Neural progenitor cell (in vitro differentiated cells): ENCODE measurements around the gene CCL20. TPM values are rescaled to one million over a fixed set of nuclear protein-coding genes. Genes with fewer than 3 reads are reported as not detected.

Experiments
- DNase-seq: peaks from one replicate; pipeline ENCODE4 v3.0.0-alpha.2; 2016; ENCODE audit warnings: low spot score
- H2AFZ ChIP-seq: fragments of 200-600 bp; sonication (generic); replicated peaks from 2 replicates; pipeline ENCODE4 v1.6.1; 2016; ENCODE audit warnings: antibody characterized with exemption
- H3F3A ChIP-seq: fragments of 200-600 bp; sonication (generic); 2 replicates; pipeline ENCODE4 v1.6.1; 2016; ENCODE audit warnings: antibody characterized with exemption, low read depth
- H3K27ac ChIP-seq: fragments of 200-600 bp; sonication (generic); 2 replicates; pipeline ENCODE4 v1.5.1; 2016; ENCODE audit warnings: mild to moderate bottlenecking
- H3K27me3 ChIP-seq: fragments of 200-600 bp; sonication (generic); 2 replicates; pipeline ENCODE4 v1.6.1; 2016; ENCODE audit warnings: mild to moderate bottlenecking, moderate library complexity
- H3K36me3 ChIP-seq: fragments of 200-600 bp; sonication (generic); 2 replicates; pipeline ENCODE4 v1.5.1; 2016
- H3K4me1 ChIP-seq: fragments of 200-600 bp; sonication (generic); 2 replicates; pipeline ENCODE4 v1.6.1; 2016; ENCODE audit warnings: mixed run types
- H3K4me2 ChIP-seq: fragments of 200-600 bp; sonication (generic); 2 replicates; pipeline ENCODE4 v1.6.1; 2016
- H3K4me3 ChIP-seq: fragments of 200-600 bp; sonication (generic); 2 replicates; pipeline ENCODE4 v1.5.1; 2016
- H3K79me2 ChIP-seq: fragments of 200-600 bp; sonication (generic); 2 replicates; pipeline ENCODE4 v1.6.1; 2016; ENCODE audit warnings: low read depth
- H3K9ac ChIP-seq: fragments of 200-600 bp; sonication (generic); 2 replicates; pipeline ENCODE4 v1.6.1; 2016
- H3K9me3 ChIP-seq: fragments of 200-600 bp; sonication (generic); 2 replicates; pipeline ENCODE4 v1.5.1; 2016; ENCODE audit warnings: low read depth
- H4K20me1 ChIP-seq: fragments of 200-600 bp; sonication (generic); 2 replicates; pipeline ENCODE4 v1.6.1; 2016; ENCODE audit warnings: low read depth
- H3K27ac Mint-ChIP-seq: 3 replicates; pipeline ENCODE4 v1.8.0; 2021; ENCODE audit warnings: mixed read lengths
- H3K27me3 Mint-ChIP-seq: 2 replicates; pipeline ENCODE4 v1.8.0; 2022; ENCODE audit warnings: low read depth, mild to moderate bottlenecking, inconsistent platforms, moderate library complexity, mixed read lengths; ENCODE audit not compliant: insufficient read depth
- H3K36me3 Mint-ChIP-seq: 3 replicates; pipeline ENCODE4 v1.8.0; 2021; ENCODE audit warnings: mixed read lengths
- H3K4me1 Mint-ChIP-seq: 3 replicates; pipeline ENCODE4 v1.8.0; 2021; ENCODE audit warnings: mixed read lengths
- H3K4me3 Mint-ChIP-seq: 3 replicates; pipeline ENCODE4 v1.8.0; 2021; ENCODE audit warnings: mild to moderate bottlenecking, moderate library complexity, mixed read lengths
- H3K9me3 Mint-ChIP-seq: 3 replicates; pipeline ENCODE4 v1.8.0; 2020; ENCODE audit warnings: mixed read lengths
- CTCF ChIP-seq: fragments of 200-600 bp; sonication (generic); IDR thresholded peaks from 2 replicates; pipeline ENCODE4 v1.5.1; 2017; ENCODE audit warnings: antibody characterized with exemption, mild to moderate bottlenecking
- EZH2 ChIP-seq: fragments of 200-600 bp; sonication (generic); IDR thresholded peaks from 2 replicates; pipeline ENCODE4 v1.6.1; 2017; ENCODE audit warnings: antibody characterized with exemption, mild to moderate bottlenecking, moderate library complexity
- EZH2phosphoT487 ChIP-seq: fragments of 200-600 bp; sonication (generic); IDR thresholded peaks from 2 replicates; pipeline ENCODE4 v1.6.1; 2017; ENCODE audit warnings: antibody characterized with exemption
- total RNA-seq: library from RNA; depleted of rRNA; stranded (reverse); fragments of >200 nt; gene quantifications from 2 replicates; pipeline ENCODE4 v1.2.3, GENCODE V29; 2015; ENCODE audit warnings: low replicate concordance

CCL20 gene
- total RNA-seq, 1 donor from 2014 or later = not detected

- Mint-ChIP-seq H3K9me3 (no peaks in the 10 kb centered on the region), H3K27me3 (peaks cover 2% of the 10 kb centered on the region), H3K27ac (no peak overlapping the region), H3K4me1 (peaks cover 6% of the 10 kb centered on the region), H3K4me3 (no peak overlapping the region), H3K36me3 (no peaks in the 10 kb centered on the region)
- Histone ChIP-seq H2AFZ (no peak overlapping the region), H3K9me3 (no peaks in the 10 kb centered on the region), H3K9ac (no peak overlapping the region), H3K27ac (no peak overlapping the region), H3F3A (no peaks in the 10 kb centered on the region), H3K4me1 (no peaks in the 10 kb centered on the region), H3K4me2 (no peak overlapping the region), H3K79me2 (no peaks in the 10 kb centered on the region), H3K4me3 (no peak overlapping the region), H3K36me3 (no peaks in the 10 kb centered on the region), H4K20me1 (no peaks in the 10 kb centered on the region), H3K27me3 (no peaks in the 10 kb centered on the region)
- DNase-seq = no peak
- TF ChIP-seq EZH2 (no peak), EZH2phosphoT487 (no peak), CTCF (no peak)
Measured at GRCh38 chr2:227853204-227853629, 39.6 kb downstream of the CCL20 start.

GRCh38 chr2:227853765-227854271, 40.2 kb downstream of the CCL20 start:
- no peak overlapping the region for H3K4me3 Mint-ChIP-seq
- H3K27me3 ChIP-seq = no peaks in the 10 kb centered on the region
- H3K4me2 ChIP-seq = no peak overlapping the region
- TF ChIP-seq EZH2 (no peak), CTCF (no peak), EZH2phosphoT487 (no peak)
- H3K4me3 ChIP-seq = no peak overlapping the region
- no peaks in the 10 kb centered on the region for H3K9me3 ChIP-seq
- H3K9me3 Mint-ChIP-seq = no peaks in the 10 kb centered on the region
- no peak overlapping the region for H3K27ac ChIP-seq
- no peak overlapping the region for H2AFZ ChIP-seq
- no peaks in the 10 kb centered on the region for H3K4me1 ChIP-seq
- peaks cover 6% of the 10 kb centered on the region for H3K4me1 Mint-ChIP-seq
- no peak for DNase-seq
- H3K79me2 ChIP-seq = no peaks in the 10 kb centered on the region
- H3K27ac Mint-ChIP-seq = no peak overlapping the region
- H3K9ac ChIP-seq = no peak overlapping the region
- H4K20me1 ChIP-seq = no peaks in the 10 kb centered on the region
- peaks cover 2% of the 10 kb centered on the region for H3K27me3 Mint-ChIP-seq
- H3K36me3 Mint-ChIP-seq = no peaks in the 10 kb centered on the region
- no peaks in the 10 kb centered on the region for H3K36me3 ChIP-seq
- H3F3A ChIP-seq = no peaks in the 10 kb centered on the region

GRCh38 chr2:227855440-227855839, 41.8 kb downstream of the CCL20 start:
- Mint-ChIP-seq H3K9me3 (no peaks in the 10 kb centered on the region), H3K27ac (no peak overlapping the region), H3K36me3 (no peaks in the 10 kb centered on the region), H3K4me1 (peaks cover 6% of the 10 kb centered on the region), H3K27me3 (peaks cover 2% of the 10 kb centered on the region), H3K4me3 (no peak overlapping the region)
- Histone ChIP-seq H3K27ac (no peak overlapping the region), H3K36me3 (no peaks in the 10 kb centered on the region), H3K4me1 (no peaks in the 10 kb centered on the region), H3K9me3 (no peaks in the 10 kb centered on the region), H3K4me2 (no peak overlapping the region), H3K4me3 (no peak overlapping the region), H4K20me1 (no peaks in the 10 kb centered on the region), H2AFZ (no peak overlapping the region), H3F3A (no peaks in the 10 kb centered on the region), H3K27me3 (no peaks in the 10 kb centered on the region), H3K79me2 (no peaks in the 10 kb centered on the region), H3K9ac (no peak overlapping the region)
- TF ChIP-seq EZH2 (no peak), EZH2phosphoT487 (no peak), CTCF (no peak)
- DNase-seq = no peak
